ENCODE data around the gene POLR1G. TPM values are rescaled to one million over a fixed set of nuclear protein-coding genes. Genes with fewer than 3 reads are reported as not detected.
A peak's percentile ranks its signal among the peaks of the same experiment; 100 is the strongest.
"Not testable (repeated sequence)": the region's sequence is repeated elsewhere in the genome, so short reads cannot be mapped to it uniquely, and the experiment has no call there.

POLR1G gene
- total RNA-seq, 6 donors from 2014 or later = 1.0 to 7.7 (median 5.8) TPM

DNA sequence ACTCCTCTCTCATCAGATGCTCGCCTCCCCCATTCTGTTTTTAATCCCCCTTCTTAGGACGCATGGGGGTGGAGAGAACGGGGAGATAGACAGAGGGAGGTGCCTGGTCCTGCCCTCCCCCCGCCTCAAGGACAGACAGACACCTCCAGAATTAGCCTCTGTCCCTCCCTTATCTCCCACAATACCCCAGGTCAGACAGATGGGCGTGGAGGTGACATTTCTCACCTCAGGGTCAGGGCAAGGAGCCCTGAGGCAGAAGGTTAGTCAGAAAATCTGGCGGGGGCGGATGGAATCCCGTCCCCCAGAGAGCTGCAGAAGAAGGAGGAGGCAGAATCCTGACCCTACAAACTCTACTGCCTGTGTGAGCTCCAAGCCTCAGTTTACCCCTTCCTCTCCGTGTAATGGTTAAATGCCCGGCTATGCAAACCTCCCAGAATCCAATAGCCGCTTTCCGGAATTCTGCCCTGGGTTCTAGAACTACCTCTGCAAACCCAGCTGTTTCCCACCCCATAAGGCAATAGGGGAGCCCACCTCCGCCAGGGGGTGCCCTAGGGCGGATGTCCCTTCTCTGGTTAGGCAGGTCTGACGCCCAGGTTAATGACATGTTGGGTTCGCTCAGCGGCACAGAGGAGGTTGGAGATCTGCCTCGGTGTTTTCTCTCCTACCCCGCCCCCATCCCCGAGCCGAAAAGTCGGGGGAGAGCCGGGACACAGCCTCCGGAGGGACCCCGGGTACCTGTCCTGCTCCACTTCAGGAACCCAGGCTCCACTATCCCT, 2.5 kb upstream of the POLR1G start:
- H3K27ac ChIP-seq = peak overlapping the region; percentile 77 to 92 (median 90)

DNA sequence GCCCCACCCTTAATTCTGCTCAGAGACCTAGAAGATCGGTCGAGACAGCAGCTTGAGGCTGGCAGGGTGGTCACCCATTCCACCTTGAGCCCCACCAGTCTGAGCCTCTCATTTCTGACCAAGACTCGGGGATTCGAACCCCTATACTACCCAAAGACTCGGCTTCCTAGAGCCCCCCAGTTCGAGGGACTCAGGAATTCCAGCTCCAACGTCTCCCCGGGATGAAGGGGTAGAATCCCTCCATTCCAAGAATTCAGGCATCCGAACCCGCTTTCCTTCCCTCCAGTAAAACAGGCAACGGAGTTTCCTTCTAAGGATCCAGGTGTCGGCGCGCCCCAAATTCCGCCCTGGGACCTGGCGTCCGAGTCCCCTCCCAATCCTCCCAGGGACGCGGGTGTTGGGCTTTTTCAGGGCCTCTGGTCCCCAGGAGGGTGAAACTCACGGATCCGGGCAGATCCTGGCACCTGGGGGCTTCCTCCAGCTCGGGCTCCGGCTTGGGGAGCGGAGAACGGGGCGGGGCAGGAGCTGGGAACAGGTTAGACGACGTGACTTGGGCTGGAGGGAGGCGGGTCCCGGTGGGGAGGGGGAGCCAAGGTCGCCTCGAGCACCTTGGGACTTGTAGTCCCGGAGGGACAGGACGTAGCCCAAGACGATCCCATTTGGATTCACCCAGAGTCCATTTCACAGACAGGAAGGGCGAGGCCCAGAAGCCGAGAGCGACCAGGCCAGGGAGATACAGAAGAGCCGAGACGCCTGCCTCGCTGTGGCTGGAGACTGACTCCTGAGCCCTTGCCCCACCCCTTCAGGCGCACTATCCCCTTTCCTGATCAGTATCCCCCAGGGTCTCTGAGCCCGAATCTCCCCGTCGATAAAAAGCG, 1.6 kb upstream of the POLR1G start, which contains the start of gene PPP1R13L:
Gene PPP1R13L, minus strand, starts transcription at position 513 of the 878 bp plus-strand sequence. CDS start 6,751 bp downstream, outside the sequence.
- Histone ChIP-seq H3K27me3 (peaks cover 0 to 4% (median 0%) of the 10 kb centered on the region in 4 donors), H3K36me3 (peaks cover 0 to 4% (median 2%) of the 10 kb centered on the region in 4 donors), H3K4me3 (peak within 1 kb of the TSS; percentile 59 to 88 (median 74)), H3K9me3 (no peaks in the 10 kb centered on the region), H3K27ac (peak within 1 kb of the TSS; percentile 77 to 92 (median 90)), H3K4me1 (peaks cover 37 to 52% (median 41%) of the 10 kb centered on the region in 4 donors)
- ATAC-seq (ENCODE audit: low FRiP score in 2 of 2) = peak; percentile 56 to 92
- peak; percentile 92 to 94 for DNase-seq
- peak in 2 of 4 donors; percentile 50 to 63 for TF ChIP-seq POLR2A (IDR thresholded peaks at IDR 0.05)
- no peak for TF ChIP-seq EP300 (IDR thresholded peaks at IDR 0.05)
- TF ChIP-seq POLR2AphosphoS5 (IDR thresholded peaks at IDR 0.05) = peak; percentile 13 to 70
- TF ChIP-seq, protein P1, sequence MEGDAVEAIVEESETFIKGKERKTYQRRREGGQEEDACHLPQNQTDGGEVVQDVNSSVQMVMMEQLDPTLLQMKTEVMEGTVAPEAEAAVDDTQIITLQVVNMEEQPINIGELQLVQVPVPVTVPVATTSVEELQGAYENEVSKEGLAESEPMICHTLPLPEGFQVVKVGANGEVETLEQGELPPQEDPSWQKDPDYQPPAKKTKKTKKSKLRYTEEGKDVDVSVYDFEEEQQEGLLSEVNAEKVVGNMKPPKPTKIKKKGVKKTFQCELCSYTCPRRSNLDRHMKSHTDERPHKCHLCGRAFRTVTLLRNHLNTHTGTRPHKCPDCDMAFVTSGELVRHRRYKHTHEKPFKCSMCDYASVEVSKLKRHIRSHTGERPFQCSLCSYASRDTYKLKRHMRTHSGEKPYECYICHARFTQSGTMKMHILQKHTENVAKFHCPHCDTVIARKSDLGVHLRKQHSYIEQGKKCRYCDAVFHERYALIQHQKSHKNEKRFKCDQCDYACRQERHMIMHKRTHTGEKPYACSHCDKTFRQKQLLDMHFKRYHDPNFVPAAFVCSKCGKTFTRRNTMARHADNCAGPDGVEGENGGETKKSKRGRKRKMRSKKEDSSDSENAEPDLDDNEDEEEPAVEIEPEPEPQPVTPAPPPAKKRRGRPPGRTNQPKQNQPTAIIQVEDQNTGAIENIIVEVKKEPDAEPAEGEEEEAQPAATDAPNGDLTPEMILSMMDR (IDR thresholded peaks at IDR 0.05) = no peak
- 2 to 4% methylated on average over 33 to 43 of the region's 46 CpGs for WGBS, 2 donors

More for the DNA sequence above, 2.5 kb upstream of the POLR1G start:
- 29 to 33% methylated on average over 17 to 19 of the region's 25 CpGs for WGBS, 2 donors
- Histone ChIP-seq H3K27me3 (peaks cover 0 to 4% (median 0%) of the 10 kb centered on the region in 4 donors), H3K36me3 (peaks cover 0 to 9% (median 2%) of the 10 kb centered on the region in 4 donors), H3K4me3 (peak overlapping the region; percentile 59 to 88 (median 74)), H3K4me1 (peaks cover 38 to 53% (median 43%) of the 10 kb centered on the region in 4 donors), H3K9me3 (no peaks in the 10 kb centered on the region)
- TF ChIP-seq, protein P1 (IDR thresholded peaks at IDR 0.05) = peak in 5 of 6 experiments; percentile 24 to 53 (median 38)
- peak in 1 of 2 donors; percentile 10 for TF ChIP-seq POLR2AphosphoS5 (IDR thresholded peaks at IDR 0.05)
- no peak for TF ChIP-seq EP300 (IDR thresholded peaks at IDR 0.05)
- DNase-seq = peak in 1 of 2 donors; percentile 71
- ATAC-seq (ENCODE audit: low FRiP score in 2 of 2) = no peak

DNA sequence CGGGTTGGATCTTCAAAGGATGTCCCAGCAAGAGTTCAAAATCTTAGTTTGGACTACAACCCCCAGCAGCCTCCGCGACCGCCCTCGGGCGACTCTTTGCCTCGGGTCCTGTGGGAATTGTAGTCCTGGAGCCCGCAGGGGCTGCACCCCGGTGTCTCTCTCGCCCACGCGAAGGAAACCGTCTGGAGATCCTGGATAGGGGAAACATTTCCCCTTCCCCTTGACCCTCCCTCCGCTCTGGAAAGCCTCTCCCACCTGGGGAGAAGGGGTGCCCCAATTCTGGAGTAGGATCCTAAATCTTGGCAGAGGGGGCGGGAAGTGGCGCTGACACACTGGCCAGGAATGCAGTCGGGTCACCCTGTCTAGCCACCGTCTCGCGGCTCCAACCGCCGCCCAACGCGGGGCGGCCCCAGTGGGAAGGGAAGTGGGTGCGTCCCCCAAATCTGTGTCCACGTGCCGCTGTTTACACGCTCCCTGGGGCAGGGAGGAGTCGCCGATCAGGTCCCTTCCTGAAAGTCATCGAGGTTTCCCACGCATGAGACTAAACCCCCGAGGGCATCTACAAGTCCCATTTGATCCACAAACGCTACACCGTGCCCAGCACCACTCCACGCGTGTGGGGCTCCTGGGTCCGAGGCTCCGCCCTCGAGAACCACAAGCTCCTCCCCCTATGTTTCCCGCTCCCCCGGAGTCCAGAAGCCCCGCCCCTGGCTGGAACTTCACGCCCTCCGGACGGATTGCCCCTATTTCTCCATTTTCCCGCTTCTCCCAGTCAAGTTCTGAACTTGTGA, 814 bp upstream of the POLR1G start:
- H3K27me3 ChIP-seq = peaks cover 0 to 4% (median 0%) of the 10 kb centered on the region in 4 donors
- peak; percentile 87 to 94 for ATAC-seq (ENCODE audit: low FRiP score in 2 of 2)
- no peaks in the 10 kb centered on the region for H3K9me3 ChIP-seq
- 1% methylated on average over 31 of the region's 48 CpGs; no CpG with 5 or more reads in 1 of the 2 donors for WGBS, 2 donors
- H3K27ac ChIP-seq = peak overlapping the region; percentile 77 to 92 (median 90)
- peak; percentile 90 to 94 for DNase-seq
- peaks cover 0 to 4% (median 0%) of the 10 kb centered on the region in 4 donors for H3K36me3 ChIP-seq
- TF ChIP-seq, protein P1 (IDR thresholded peaks at IDR 0.05) = no peak
- TF ChIP-seq EP300 (IDR thresholded peaks at IDR 0.05) = peak in 1 of 4 donors; percentile 23
- TF ChIP-seq POLR2AphosphoS5 (IDR thresholded peaks at IDR 0.05) = peak; percentile 36 to 80
- peak in 1 of 4 donors; percentile 21 for TF ChIP-seq POLR2A (IDR thresholded peaks at IDR 0.05)
- peak overlapping the region; percentile 59 to 88 (median 74) for H3K4me3 ChIP-seq
- peaks cover 37 to 52% (median 41%) of the 10 kb centered on the region in 4 donors for H3K4me1 ChIP-seq

DNA sequence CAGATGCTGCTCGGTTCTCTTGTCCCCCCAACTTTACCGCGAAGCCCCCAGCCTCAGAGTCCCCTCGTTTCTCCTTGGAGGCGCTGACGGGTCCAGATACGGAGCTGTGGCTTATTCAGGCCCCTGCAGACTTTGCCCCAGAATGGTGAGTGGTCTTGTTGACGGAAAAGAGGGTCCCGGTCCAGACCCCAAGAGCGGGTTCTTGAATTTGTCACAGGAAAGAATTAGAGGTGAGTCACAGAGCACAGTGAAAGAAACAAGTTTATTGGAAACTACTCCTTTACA, 589 bp downstream of the POLR1G start:
- Histone ChIP-seq H3K27ac (peak overlapping the region in 1 of 4 donors; percentile 91), H3K4me1 (peaks cover 37 to 50% (median 38%) of the 10 kb centered on the region in 4 donors), H3K36me3 (peaks cover 0 to 4% (median 2%) of the 10 kb centered on the region in 4 donors), H3K9me3 (no peaks in the 10 kb centered on the region), H3K27me3 (peaks cover 0 to 4% (median 0%) of the 10 kb centered on the region in 4 donors), H3K4me3 (peak overlapping the region; percentile 59 to 88 (median 74))
- ATAC-seq (ENCODE audit: low FRiP score in 2 of 2) = no peak
- DNase-seq = no peak
- 1 to 2% methylated on average over 10 of the region's 10 CpGs for WGBS, 2 donors
- TF ChIP-seq POLR2A (IDR thresholded peaks at IDR 0.05) = no peak
- TF ChIP-seq, protein P1 (IDR thresholded peaks at IDR 0.05) = no peak
- no peak for TF ChIP-seq EP300 (IDR thresholded peaks at IDR 0.05)
- no peak for TF ChIP-seq POLR2AphosphoS5 (IDR thresholded peaks at IDR 0.05)

DNA sequence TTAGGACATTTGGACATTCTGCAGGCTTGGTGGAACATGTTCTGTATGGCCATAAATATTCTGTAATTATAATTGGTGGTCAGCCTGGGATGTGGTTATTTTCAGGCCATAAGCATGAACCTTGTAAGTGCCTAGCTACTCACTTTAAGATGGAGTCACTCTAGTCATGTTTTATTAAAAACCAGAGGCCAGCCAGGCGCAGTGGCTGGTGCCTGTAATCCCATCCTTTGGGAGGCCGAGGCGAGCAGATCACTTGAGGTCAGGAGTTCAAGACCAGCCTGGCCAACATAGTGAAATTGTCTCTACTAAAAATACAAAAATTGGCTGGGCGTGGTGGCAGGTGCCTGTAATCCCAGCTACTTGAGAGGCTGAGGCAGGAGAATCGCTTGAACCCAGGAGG, 1.1 kb downstream of the POLR1G start:
- not testable (repeated sequence) for DNase-seq; H3K27me3 ChIP-seq; H3K9me3 ChIP-seq; H3K36me3 ChIP-seq; H3K27ac ChIP-seq; ATAC-seq (ENCODE audit: low FRiP score in 2 of 2)
- peak overlapping the region in 1 of 4 donors; percentile 88 for H3K4me3 ChIP-seq
- 84 to 91% methylated on average over 5 of the region's 5 CpGs for WGBS, 2 donors
- H3K4me1 ChIP-seq = peaks cover 32 to 45% (median 33%) of the 10 kb centered on the region in 4 donors
